Suprapubic skin (tissue), 4 donors: ENCODE measurements around the gene DIPK2B.

Experiments used
- CTCF ChIP-seq, 2 donors: fragments of 200-600 bp in 1 of 2; fragments of 450-650 bp in 1 of 2; sonication (generic) in 1 of 2; IDR thresholded peaks; one replicate each; pipeline ENCODE4 v1.5.1; 2016 to 2019; ENCODE audit warnings: antibody characterized with exemption in 2 of 2, mild to moderate bottlenecking in 1 of 2, moderate library complexity in 1 of 2
- EP300 ChIP-seq: sonication (generic); formaldehyde crosslinking; IDR thresholded peaks from one replicate; pipeline ENCODE4 v1.6.1; 2017; ENCODE audit warnings: antibody characterized with exemption
- POLR2A ChIP-seq, 2 donors: fragments of 450-650 bp; IDR thresholded peaks; one replicate each; pipeline ENCODE4 v1.6.1; 2017; ENCODE audit warnings: antibody characterized with exemption in 2 of 2, mild to moderate bottlenecking in 2 of 2, moderate library complexity in 2 of 2
- POLR2AphosphoS5 ChIP-seq, 3 donors: sonication (generic); formaldehyde crosslinking; IDR thresholded peaks; one replicate each; pipeline ENCODE4 v1.6.1; 2017; ENCODE audit warnings: antibody characterized with exemption in 3 of 3

GRCh38 chrX:45154462-45154861 lies 46.2 kb downstream of the DIPK2B start:
- TF ChIP-seq CTCF (IDR thresholded peaks at IDR 0.05) (no peak), POLR2A (IDR thresholded peaks at IDR 0.05) (no peak), POLR2AphosphoS5 (IDR thresholded peaks at IDR 0.05) (no peak), EP300 (no peak)
